T-helper 1 cell (primary cell): ENCODE measurements around the gene MUC21.
"Not testable (repeated sequence)": the region's sequence is repeated elsewhere in the genome, so short reads cannot be mapped to it uniquely, and the experiment has no call there.

Source experiments
- DNase-seq, 5 donors: peaks; one replicate each; pipeline ENCODE4 v3.0.0-alpha.2; 2012 to 2020
- total RNA-seq, 4 donors: gene quantifications; one replicate each; lab custom pipeline; 2026; lab: John Stamatoyannopoulos, UW

The MUC21 gene
- 0 to 0.15 (median 0) reads per million in 4 donors for total RNA-seq

DNA sequence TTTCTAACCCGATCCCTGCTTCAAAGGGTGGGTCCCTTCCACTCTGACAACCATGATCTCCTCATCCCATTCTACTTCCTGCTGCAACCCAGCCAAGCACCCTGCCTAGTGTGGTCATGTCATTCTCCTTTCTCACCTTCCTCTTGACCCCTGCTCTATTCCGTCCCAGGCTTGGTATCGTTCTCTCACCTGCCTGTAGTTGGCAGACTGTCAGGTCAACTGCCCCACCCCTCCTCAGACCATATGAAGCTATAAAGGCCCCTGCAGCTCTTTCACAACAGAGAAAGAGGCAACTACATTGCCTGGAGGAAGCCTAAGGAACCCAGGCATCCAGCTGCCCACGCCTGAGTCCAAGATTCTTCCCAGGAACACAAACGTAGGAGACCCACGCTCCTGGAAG is at the start of gene MUC21:
MUC21 (plus strand) TSS at position 280 of the 400 bp plus-strand sequence. CDS start 241 bp downstream, outside the sequence.
- DNase-seq = no peak

DNA sequence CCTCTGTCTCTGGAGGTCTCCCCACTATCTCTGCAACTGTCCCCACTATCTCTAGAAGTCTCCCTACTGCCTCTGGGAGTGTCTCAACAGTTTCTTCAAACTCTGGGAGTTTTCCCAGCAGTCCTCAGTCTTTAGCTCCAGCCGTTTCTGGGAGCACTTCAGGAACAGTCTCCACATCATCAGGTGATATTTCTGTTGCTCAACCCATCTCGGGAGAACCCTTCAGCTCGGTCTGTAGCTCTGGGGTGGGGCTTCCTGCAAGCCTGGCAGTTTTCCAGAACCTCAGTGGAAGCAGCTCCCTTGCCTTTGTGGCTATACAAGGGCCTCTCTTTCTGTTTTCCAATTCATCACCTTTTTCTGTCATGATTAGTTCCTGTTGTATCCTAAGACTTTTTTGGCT is 48.5 kb upstream of the MUC21 start:
- DNase-seq = no peak

DNA sequence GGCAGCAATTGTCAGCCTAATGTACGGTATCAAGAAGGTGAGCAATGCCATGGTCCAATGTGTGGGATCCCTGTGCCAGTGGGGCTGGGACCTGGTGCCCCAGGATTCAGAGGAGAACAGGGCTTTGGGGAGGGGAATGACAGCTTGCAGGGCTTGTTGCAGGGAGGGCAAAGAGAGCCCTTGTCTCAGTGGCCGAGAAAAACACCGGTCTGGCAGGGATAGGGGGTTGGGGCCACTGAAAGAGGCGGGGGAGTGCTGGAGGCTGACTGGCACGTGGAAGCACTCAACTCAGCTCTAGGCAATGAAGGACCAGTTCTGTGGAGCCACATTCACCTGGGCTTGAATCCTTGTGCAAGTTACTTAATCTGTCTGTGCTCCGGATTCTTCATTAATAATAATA is 46.3 kb upstream of the MUC21 start:
- no peak for DNase-seq

DNA sequence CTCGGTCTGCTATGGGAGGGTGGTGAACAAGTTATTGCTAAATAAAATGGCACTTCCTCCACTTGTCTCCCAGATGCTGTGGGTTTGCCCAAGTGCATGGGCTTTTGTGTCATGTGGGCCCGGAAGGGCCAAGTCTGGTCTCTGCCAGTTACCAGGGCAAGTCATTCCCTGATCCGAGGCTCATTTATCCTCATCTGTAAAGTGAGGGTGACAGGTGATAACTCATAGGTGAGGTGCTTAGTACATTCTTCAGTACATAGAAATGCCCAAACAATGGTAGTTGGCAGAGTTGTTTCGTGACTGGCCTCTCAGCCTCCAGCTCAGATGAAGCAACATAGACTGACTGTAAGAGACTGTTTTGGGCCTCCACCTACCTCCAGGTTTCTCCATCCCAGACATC is 44.8 kb upstream of the MUC21 start:
- DNase-seq = no peak

DNA sequence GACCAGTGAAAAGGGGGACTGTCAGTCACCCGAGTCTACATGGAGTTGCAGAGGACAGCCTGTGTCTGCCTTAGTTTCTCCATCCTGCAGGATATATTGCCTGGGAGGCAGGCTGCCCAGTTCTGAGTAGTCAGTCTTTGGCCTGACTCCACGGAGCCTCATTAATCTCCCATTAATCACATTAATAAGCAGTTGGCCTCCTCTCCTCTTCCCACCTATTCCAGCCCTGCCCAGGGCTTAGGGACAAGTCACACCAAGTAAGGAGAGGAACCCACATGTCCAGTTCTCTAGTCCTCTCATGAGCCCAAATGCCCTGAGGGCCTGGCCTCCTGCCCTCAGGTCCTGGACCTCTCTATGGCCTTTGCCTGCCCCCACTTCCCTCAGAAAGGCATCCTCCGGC is 44.0 kb upstream of the MUC21 start:
- no peak for DNase-seq

DNA sequence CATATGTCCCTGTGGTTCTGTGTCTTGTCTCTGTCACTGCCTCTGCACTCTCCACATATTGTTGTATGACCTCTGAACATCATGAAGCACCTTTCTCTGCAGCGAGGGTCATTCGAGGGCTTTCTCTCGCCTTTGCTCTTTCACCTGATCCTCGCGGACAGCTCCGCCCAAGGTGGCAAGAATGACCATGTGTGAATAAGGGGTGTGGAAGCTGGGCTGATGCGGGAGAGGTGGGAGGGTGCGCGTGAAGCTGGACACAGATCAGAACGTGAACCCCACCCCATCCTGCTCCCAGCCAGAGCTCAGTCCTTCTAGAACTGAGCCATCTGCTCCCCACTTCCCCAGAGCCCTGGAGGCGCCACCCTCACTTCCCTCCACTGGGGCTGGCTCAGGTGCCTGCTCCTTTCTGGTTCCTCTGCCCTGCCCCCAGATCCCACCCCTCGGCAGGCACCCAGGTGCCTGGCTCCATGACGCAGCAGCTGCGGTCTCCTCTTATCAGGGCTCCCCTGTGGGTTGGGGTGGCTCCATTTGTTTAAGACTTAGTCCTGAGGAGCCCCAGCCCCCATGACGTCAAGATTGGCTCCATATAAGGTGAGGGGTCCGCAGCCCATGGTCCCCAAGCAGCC is 43.0 kb upstream of the MUC21 start, which contains the start of gene MUCL3:
MUCL3 (plus strand) TSS at position 613 of the 626 bp plus-strand sequence. CDS start 27 bp downstream, outside the sequence.
- DNase-seq = no peak

DNA sequence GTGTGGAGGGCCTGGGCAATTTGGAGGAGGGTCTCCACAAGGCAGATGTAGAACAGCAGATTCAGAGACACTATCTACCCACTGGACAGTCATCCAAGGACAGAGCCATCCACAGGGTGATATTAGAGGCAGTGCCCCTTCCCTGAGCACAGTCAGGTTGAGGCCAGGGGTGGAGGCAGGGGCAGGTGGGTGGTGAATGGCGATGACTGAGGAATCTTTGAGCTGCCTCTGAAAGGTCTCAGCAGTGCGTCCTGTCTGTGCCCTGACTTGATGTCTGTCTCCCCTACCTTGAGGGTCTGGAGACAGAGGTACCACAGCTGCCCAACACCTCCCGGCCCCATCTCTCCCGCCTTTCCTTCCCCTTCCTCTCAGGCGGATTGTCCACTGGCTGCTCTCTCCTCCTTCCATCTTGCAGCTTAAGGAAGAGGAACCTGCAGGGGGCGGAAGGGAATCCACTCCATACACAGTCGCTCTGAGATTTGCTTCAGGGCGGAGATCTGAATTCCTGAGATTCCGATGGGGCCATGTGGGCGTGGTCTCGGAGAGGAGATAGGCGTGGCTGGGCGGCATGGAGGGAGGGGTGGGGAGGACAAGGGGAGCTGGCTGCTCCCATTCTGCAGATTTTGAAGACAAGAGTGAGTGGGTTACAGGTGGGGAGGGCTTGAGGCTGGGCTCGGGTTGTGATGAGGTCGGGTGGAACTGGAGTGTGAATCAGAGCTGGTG is 41.0 kb upstream of the MUC21 start:
- no peak for DNase-seq

DNA sequence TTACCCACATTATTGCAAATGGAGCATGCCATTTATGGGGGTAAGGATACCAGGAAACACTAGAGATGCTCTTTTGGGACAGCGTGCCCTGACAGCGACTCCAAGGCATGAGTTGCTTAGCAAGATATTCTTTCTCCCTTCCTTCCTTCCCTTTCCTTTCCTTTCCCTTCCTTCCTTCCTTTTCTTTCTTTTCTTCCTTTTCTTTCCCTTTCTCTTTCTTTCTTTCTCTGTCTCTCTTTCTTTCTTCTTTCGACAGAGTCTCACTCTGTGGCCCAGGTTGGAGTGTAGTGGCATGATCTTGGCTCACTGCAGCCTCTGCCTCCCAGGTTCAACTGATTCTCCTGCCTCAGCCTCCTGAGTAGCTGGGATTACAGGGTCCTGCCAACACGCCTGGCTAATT is 39.5 kb upstream of the MUC21 start:
- no peak for DNase-seq

DNA sequence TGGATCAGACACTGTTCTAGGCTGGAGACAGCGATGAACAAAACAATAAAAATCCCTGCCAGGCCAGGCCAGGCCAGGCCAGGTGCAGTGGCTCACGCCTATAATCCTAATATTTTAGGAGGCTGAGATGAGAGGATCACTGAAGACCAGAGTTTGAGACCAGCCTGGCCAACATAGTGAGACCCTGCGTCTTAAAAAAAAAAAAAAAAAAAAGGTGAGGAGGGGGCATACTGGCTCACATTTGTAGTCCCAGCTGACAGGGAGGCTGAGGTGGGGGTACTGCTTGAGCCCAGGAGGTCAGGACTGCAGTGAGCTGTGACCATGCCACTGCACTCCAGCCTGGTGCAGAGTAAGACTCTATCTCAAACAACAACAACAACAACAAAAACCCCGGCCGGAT is 38.2 kb upstream of the MUC21 start:
- DNase-seq = no peak

DNA sequence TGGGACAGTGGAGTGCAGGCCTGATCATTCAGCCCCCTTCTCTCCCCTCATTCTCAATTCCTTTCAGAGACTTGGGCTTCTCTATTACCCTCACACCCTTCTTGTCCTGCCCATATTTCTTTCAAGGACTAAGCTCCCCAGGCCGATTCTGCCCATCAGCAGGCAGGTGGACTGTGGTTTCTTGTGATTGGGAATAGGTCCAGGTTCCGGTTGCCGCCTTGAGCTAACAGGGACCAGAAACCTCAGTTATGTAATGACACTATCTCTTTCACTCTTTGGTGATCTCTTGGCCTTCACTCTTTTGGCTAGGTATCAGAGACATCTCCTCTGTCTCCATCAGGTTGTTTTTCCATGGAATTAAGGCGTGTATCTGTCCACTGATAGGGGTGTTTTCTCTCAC is 36.3 kb upstream of the MUC21 start:
- DNase-seq = no peak

DNA sequence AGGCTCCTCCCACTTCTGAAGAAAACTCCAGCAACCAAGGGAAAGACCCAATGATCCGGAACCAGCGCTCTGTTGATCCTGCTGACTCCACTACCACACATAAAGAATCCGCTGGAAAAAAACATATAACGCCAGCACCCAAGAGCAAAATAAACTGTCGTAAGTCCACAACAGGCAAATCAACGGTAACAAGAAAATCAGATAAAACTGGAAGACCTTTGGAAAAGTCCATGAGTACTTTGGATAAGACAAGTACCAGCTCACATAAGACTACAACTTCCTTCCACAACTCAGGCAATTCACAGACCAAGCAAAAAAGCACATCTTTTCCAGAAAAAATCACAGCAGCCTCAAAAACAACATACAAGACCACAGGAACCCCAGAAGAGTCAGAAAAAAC is 34.7 kb upstream of the MUC21 start:
- DNase-seq = no peak

DNA sequence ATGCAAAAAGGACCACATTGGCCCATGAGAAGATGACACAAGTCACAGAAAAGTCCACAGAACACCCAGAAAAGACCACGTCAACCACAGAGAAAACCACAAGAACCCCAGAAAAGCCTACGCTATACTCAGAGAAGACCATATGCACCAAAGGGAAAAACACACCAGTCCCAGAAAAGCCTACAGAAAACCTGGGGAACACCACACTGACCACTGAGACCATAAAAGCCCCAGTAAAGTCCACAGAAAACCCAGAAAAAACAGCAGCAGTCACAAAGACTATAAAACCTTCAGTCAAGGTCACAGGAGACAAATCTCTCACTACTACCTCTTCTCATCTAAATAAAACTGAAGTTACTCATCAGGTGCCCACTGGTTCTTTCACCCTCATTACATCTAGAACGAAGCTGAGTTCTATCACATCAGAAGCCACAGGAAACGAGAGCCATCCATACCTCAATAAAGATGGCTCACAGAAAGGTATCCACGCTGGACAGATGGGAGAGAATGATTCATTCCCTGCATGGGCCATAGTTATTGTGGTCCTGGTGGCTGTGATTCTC is 31.5 kb upstream of the MUC21 start:
- no peak for DNase-seq

DNA sequence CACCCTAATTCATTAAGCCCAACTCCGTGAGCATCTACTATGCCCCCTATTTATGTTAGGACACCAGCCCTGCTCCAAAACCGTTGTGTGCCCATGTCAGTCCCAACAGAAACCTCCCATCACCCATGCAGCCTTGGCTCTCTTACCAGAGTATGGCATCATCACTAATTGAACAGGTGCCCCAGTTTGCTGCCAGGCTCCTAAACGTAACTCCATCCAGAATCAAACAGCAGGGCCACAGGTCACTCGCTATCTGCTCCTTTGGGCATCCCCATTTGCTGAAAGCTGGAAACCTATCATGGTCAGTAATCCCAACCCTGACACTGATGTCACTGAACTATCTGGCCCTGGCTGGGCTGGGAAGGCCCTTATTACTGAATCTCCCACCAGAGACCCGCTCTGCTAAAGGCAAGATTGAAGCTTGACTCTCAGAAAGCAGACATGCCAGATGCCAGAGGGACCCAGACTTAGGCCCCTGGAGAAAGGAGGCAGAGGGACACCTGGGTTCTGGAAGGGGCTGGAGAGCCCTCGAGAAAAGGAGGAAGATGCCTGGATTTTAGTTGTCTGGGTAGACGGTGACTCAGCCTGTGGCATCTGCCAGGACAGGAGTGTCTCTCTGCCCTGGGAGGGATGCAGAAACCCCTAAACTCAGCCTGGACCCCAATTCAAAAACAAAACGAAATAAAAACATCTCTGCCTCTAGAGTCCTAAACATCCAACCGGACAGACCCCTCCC is 28.7 kb upstream of the MUC21 start:
- no peak for DNase-seq

DNA sequence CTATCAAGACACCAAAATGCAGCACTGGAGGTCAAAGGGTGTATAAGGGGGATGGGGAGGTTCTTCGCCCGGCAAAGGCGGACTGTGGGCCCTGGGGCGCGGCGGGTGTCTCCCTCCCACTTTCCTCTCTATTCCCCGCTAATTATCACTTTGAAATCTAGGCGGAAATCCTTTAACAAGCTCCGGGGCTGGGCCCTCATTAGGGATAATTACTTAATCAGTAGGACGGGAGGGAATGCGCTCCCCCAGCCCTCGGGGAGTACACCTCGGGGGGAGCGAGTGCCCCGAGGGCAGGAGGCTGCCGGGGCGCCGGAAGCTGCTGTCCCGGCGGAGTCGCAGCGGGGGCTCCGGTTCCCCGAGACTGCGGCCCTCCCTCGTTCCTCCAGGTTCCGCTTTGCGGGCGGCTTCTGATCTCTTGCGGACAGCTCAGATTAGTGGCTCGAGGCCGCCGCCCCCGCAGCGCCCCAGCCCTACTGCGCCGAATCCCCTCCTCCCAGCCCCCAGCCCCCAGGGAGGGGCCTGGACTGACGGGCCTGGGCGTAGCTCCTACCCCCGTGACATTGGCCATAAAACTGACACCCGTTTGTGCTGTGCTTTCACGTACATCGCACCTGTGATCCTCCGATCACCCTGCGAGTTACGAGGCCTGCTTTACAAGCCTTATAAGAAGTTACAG is 28.0 kb upstream of the MUC21 start:
- peak; percentile 41 to 67 (median 55) for DNase-seq

DNA sequence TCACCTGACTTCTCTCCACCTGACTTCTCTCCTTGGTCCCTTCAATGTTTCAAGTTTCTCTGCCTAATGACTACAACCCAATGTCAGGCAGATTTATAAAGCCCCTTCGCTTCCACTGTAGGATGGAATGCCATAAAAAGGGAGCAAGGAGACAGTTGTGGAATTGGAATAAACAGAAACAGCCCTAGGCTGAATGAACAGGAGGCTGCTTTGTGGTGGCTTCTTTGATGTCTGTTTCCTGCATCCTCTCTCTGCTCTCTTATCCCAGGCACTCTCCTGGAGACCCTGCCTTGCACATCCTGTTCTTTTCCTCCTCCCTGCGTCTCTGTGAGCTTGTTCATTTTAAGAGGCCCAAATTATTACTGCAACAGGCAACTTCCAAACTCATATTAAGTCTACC is 25.8 kb upstream of the MUC21 start:
- DNase-seq = no peak

DNA sequence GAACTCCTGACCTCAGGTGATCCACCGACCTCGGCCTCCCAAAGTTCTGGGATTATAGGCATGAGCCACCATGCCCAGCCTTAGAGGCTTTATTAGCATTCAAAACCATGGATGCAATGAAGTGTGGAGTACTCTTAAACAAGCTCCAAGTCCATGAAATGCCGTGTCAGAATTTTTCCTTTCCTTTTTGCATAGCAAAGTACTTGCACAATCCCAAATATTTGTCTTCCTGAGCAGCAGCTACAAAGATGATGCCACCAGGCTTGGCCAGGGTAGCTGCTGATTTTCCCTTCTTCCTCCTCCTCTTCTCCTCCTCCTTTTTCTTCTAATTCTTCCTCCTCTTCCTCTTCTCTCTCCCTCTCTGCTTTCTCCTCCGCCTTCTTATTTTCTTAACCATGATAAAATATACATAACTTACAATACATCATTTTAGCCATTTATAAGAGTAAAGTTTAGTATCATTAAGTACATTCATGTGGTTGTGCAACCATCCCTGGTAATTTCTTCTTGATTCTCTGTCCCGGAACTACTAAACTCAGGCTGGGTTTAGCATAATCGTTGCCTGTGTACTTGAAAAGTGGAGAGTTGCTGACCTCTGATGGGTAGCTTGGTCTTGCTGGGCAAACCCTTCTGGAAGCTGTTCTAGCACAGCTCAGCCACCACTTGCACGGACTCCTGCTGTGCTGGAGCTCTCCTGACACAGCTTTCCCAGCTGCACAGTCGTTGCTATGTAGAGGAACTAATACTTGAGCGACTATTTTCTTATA is 22.4 kb upstream of the MUC21 start:
- DNase-seq = no peak

DNA sequence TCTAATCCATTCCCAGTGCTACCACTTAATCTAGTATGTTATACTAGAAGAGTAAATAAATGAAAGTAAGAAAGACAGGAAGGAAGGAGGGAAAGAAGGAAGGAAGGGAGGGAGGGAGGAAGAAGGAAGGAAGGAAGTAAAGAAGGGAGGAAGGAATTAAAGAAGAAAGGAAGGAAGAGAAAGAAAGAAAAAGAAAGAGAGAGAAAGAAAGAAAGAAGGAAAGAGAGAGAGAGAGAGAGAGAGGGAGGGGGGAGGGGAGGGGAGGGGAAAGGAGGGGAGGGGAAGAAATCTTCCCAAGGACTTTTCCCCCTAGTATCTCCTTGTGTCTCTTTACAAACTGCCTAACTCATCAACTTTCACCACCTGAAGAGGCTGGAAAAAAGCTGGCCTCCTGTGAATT is 20.8 kb upstream of the MUC21 start:
- no peak for DNase-seq

DNA sequence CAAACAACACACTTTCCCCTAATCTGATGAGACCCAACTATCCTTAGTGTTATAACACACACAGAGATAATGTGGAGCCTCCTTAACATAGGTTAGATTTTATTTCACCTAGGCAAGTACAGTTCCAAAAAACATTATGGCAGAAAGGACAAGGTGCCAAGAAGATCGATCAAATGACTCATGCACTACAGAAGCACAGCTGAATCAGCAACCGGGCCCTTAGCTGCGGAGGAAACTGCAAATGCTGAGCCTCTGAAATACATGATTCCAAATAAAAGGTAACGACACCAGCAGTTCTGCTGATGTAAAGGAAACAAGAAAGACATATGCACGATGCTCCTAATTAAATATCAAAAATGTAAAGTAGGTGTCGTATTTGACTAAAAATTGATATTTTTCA is 19.9 kb upstream of the MUC21 start:
- DNase-seq = no peak

DNA sequence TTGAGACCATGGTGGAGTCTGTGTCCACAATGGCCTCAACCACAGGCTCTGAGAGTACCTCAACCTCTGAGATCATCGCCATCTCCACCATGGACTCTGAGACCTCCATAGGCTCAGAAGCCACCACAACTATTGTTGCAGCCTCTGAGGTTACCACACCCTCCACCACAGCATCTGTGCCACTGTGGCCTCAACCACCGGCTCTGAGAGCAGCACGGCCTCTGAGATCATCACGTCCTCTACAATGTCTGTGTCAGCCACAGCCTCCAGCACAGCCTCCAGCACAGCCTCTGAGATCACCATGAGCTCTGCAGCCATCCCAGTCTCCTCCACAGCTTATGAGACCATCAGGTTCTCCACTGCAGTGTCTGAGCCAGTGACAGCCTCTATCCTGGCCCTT is 19.4 kb upstream of the MUC21 start:
- peak in 1 of 5 donors; percentile 27 for DNase-seq

DNA sequence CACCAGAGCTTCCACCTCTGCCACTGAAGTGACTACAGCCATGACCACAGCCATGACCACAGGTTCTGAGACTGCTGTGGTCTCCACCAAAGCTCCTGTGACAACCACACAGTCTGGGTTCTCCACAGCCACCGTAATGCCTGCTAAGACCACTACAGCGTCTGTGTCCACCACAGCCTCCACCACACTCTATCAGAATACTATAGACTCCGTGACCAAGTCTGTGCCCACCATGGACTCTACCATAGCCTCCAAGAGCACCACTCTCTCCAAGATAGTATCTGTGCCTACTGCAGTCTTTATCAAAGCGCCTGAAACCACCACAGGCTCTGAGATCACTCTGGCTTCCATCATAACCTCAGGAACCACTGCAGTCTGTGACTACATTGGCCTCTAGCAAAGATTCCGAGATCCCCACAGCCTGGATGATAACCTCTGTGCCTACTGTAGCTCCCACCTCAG is 18.3 kb upstream of the MUC21 start:
- DNase-seq = no peak

DNA sequence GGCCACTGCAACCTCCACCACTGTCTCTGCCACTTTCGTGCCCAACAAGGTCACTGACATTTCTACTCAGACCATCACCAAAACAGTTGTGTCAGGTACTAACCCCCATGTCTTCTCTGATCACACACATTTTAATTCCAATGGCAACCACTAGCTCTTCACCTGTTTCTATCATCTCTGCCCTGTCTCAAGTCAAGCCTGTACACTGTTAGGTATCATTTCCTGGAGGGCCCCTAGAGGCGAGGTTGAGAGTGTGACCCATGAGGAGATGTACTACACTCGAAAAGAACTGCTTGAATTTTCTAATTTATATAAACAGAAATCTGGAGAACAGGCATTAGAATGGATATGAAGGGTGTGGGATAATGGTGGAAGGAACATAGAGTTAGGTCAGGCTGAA is 17.4 kb upstream of the MUC21 start:
- no peak for DNase-seq

DNA sequence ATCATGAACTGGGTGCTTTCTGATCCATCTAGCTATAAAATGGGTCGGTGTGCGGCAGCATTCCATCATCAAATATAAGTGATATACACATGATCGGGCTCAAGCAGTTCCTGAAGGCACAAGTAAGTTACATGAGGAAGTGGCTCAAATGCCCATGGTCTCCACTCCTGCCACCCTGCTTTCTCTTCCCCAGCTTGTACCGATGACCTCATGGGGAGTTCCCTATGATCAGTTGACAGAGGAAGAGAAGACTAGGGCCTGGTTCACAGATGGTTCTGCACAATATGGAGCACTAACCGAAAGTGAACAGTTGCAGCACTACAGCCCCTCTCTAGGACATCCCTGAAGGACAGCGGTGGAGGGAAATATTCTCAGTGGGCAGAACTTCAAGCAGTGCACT is 14.3 kb upstream of the MUC21 start:
- not testable (repeated sequence) for DNase-seq
